Fibroblast of mammary gland (primary cell): Measurements from ENCODE around the gene CACNB3.

Source experiments
- DNase-seq: peaks from one replicate; pipeline ENCODE4 v3.0.0-alpha.2; 2010; ENCODE audit warnings: low read depth
- H3K4me3 ChIP-seq: 2 replicates; pipeline ENCODE4 v1.5.1; 2011; ENCODE audit warnings: low read depth, mild to moderate bottlenecking, low read length, moderate library complexity; ENCODE audit not compliant: control insufficient read depth
- TF ChIP-seq, protein P1 (sequence below): conservative IDR thresholded peaks from 2 replicates; pipeline ENCODE4 v1.5.1; 2011; ENCODE audit warnings: low read depth, low read length, inconsistent platforms; ENCODE audit not compliant: control insufficient read depth, insufficient read depth

The CACNB3 gene

DNA sequence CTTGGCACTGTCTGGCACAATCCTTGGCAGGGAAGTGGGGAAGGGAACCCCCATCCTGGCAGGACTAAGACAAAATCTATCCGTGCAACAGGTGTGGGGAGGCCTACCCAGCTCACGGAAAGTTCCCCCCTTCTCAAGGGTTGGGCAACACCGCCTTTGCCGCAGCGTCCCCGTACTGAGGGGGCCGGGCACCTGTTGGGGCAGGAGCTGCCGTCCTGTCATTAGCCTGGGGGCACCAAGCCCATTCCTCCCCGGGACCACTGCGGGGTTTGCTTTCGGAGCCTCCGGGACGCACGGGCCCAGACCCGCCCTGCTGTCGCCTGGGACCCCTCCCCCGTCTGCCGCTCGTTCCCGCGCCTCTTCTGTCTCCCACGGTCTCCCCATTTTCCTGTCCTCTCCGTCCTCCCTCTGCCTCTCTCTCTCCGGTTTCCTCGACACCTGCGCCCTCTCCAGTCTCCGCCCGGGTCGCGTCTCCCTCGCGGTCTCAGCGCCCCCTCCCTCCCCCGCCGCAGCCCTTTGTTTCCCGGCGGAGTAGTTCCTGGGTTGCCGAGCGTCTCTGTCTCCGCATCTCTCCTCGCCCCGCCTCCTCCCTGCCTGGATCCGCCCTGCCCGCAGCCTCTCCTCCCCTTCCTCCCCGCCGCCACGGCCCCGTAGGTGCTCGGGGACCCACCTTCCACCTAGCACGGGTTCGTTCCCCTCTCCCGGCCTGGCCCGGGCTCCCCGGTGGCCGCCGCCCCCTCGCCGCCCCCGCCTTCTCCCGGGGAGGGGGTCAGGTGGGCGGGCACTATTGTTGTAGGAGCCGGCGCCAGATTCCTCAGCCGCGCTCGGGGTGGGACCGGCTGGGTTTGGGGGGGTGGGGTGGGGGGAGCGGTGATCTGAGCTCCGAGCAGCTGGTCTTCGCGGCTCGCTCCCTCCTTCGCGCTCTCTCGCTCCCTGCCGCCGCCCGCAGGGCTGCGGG, at the start of gene CACNB3:
CACNB3 (plus strand) TSS at position 624 of the 958 bp plus-strand sequence. CDS start 434 bp downstream, outside the sequence.
- TF ChIP-seq, protein P1, sequence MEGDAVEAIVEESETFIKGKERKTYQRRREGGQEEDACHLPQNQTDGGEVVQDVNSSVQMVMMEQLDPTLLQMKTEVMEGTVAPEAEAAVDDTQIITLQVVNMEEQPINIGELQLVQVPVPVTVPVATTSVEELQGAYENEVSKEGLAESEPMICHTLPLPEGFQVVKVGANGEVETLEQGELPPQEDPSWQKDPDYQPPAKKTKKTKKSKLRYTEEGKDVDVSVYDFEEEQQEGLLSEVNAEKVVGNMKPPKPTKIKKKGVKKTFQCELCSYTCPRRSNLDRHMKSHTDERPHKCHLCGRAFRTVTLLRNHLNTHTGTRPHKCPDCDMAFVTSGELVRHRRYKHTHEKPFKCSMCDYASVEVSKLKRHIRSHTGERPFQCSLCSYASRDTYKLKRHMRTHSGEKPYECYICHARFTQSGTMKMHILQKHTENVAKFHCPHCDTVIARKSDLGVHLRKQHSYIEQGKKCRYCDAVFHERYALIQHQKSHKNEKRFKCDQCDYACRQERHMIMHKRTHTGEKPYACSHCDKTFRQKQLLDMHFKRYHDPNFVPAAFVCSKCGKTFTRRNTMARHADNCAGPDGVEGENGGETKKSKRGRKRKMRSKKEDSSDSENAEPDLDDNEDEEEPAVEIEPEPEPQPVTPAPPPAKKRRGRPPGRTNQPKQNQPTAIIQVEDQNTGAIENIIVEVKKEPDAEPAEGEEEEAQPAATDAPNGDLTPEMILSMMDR: no peak
- DNase-seq: peak; percentile 22
- H3K4me3 ChIP-seq: peak within 1 kb of the TSS; percentile 61

DNA sequence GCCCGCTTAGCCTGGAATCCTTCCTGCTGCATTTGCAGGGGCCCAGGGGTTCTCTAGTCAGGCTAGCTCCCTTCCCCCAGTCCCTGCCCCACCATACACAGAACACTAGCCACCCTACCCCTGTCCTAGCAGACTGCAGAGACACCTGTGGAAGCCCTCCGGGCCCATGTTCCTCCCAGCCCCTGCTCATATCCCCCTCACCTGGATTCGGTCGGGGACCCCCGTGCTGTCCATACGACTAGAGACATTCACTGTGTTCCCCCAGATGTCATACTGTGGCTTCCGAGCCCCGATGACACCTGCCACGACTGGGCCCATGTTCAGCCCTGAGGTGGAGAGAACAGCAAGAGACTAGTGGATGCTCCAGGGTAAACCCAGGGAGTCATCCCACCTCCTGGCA, 49.6 kb upstream of the CACNB3 start:
- TF ChIP-seq, protein P1: no peak

DNA sequence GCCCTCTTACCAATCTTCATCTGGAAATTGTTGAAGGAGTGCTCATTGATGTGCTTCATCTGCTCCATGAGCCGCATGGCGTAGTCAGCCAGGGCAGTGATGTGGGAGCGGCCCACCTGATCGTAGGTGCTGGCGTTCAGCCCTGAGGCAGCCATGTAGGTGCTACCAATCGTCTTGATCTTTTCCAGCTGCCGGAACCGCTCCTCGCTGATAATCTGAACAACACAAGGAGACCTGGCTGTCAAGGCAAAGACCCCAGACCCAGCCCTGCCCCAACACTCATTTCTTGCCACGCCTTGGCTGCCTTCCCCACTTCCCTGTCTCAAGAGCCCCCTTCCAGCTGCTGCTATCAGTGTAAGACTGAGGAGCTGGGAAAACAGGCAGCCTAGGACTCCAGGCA, 47.5 kb upstream of the CACNB3 start:
- DNase-seq: no peak
- TF ChIP-seq, protein P1: no peak
- no peak overlapping the region for H3K4me3 ChIP-seq

More for the DNA sequence above, 49.6 kb upstream of the CACNB3 start:
- no peak overlapping the region for H3K4me3 ChIP-seq
- no peak for DNase-seq

DNA sequence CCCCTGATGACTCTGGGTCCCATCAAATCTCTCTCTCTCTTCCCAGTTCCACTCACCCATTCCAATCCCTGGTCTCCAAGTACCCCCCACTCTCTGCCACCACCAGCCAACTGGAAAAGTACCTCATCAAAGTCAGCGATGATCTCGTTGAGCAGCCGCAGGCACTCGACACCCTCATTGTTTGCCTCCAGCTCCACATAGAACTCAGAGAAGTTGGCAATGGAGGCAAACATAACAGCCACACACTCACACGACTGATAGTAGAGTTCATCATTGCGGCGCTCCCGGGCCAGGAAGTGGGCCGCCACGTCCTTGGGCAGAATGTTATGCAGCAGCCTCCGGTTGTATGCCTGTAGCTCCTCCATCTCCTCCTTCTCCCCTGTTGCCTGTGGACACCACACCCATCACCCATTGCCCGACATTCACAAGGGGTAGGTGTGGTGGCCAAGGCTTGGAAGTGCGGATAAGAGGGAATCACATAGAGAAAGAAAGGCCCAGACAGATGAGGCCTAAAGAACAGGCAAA, 46.6 kb upstream of the CACNB3 start:
- TF ChIP-seq, protein P1: no peak
- no peak for DNase-seq
- H3K4me3 ChIP-seq: no peak overlapping the region

DNA sequence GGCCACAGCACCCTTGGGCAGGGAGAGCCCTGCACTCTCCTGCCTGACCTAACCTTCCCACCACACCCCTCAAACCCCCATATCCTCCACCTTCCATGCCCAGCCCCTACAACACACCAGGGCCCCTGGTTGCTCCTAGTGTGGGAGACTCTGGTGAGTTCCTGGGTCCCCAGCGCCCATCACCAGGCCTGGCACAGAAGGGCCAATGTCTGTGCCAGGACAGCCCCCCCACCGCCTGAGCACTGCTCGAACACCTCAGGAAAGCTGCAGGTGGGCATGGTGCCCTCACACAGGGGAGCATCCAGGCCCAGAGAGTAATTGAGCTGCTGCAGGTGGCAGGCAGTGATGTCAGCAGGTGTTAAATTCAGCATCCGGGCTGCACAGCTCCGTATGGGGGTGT, 44.6 kb upstream of the CACNB3 start:
- TF ChIP-seq, protein P1: no peak
- no peak overlapping the region for H3K4me3 ChIP-seq
- DNase-seq: no peak

DNA sequence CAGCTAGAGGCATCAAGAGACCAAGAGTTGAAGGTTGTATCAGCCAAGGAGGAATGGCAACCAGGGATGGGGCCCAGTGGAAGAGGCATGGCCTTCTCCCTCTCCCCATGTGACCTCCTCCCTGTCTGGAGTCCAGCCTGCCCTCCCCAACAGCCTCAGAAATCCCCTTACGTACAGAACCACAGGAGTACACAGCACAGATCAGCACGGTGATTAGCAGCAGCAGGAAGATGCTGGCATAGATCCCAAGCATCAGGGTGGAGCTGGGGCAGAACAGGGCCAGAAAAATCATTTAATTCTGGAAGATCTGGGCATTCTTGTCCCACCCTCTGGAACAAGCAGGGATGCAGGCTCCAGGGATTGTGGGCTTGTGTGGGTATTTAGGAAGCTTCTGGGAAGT, 43.8 kb upstream of the CACNB3 start:
- TF ChIP-seq, protein P1: no peak
- no peak for DNase-seq
- H3K4me3 ChIP-seq: no peak overlapping the region
